ENCODE measurements around the gene JAGN1. TPM values are rescaled to one million over a fixed set of nuclear protein-coding genes. Genes with fewer than 3 reads are reported as not detected.

JAGN1 gene
- total and polyA plus RNA-seq, 2 donors (not counting 1 experiment from before 2014, with no cell fraction given): 20.3 to 25.7 TPM

GRCh38 chr3:9916734-9917680 lies 26.6 kb downstream of the JAGN1 start, which contains the start of gene IL17RC:
TSS of gene IL17RC (plus strand) at chr3:9917098. CDS start at chr3:9917316, 218 bp downstream.
- TF ChIP-seq EZH2 (IDR thresholded peaks at IDR 0.05; ENCODE audit: borderline replicate concordance, insufficient read depth, low read depth, low read length, poor library complexity, severe bottlenecking): no peak
- no peak for TF ChIP-seq CTCF (IDR thresholded peaks at IDR 0.05)
- Histone ChIP-seq H3K27me3 (replicated peaks in 1 of 4; ENCODE audit: control extremely low read depth in 1 of 4, control insufficient read depth in 3 of 4, insufficient read depth in 4 of 4, low read length in 3 of 4) (peaks cover 0 to 29% (median 9%) of the 10 kb centered on the region in 4 experiments), H4K20me1 (ENCODE audit: control insufficient read depth, insufficient read depth, low read length, poor library complexity, severe bottlenecking) (no peaks in the 10 kb centered on the region), H3K27ac (ENCODE audit: low read length in 2 of 2) (no peak within 1 kb of the TSS), H3K4me3 (ENCODE audit: control extremely low read depth in 1 of 5, extremely low read depth in 1 of 5, insufficient read depth in 1 of 5, low read depth in 2 of 5, low read length in 4 of 5) (peak within 1 kb of the TSS in 4 of 5 experiments; percentile 32 to 72 (median 50)), H2AFZ (ENCODE audit: insufficient read depth, low read depth, low read length, poor library complexity, severe bottlenecking) (peak within 1 kb of the TSS; percentile 78), H3K36me3 (replicated peaks in 1 of 2; ENCODE audit: control extremely low read depth in 1 of 2, control insufficient read depth in 1 of 2, extremely low read depth in 1 of 2, insufficient read depth in 2 of 2, low read length in 1 of 2) (no peaks in the 10 kb centered on the region), H3K4me2 (replicated peaks; ENCODE audit: low read depth, low read length, poor library complexity, severe bottlenecking) (peak within 1 kb of the TSS; percentile 98), H3K79me2 (ENCODE audit: control insufficient read depth, insufficient read depth, low read length) (no peaks in the 10 kb centered on the region), H3K4me1 (ENCODE audit: control insufficient read depth in 2 of 2, insufficient read depth in 2 of 2, low read length in 2 of 2) (peaks cover 17 to 20% of the 10 kb centered on the region in 2 donors), H3K9ac (ENCODE audit: low read length) (peak within 1 kb of the TSS; percentile 68), H3K9me3 (ENCODE audit: control extremely low read depth in 1 of 3, control insufficient read depth in 2 of 3, insufficient read depth in 1 of 3, low read length in 2 of 3) (no peaks in the 10 kb centered on the region)
- peaks cover 8% of the 10 kb centered on the region for H3K27me3 Mint-ChIP-seq
- ChIA-PET POLR2A (interaction anchor here (1.3 kb wide), 1 partner anchor 16 kb away, joined by 6 read pairs; no protein-coding TSS in a partner anchor), CTCF (interaction anchor here (1.2 kb wide), 1 partner anchor 14 kb away, joined by 3 read pairs; no protein-coding TSS in a partner anchor)
- H3K9me3 Mint-ChIP-seq (ENCODE audit: insufficient read depth): no peaks in the 10 kb centered on the region
- H3K4me1 Mint-ChIP-seq: peaks cover 15% of the 10 kb centered on the region
- 45% methylated on average over 13 of the region's 19 CpGs for WGBS (ENCODE audit: insufficient coverage)
- peak; percentile 35 for DNase-seq
- intact Hi-C loops (cut with micrococcal nuclease): no loop called here
- ATAC-seq (ENCODE audit: low read depth): peak; percentile 16
- H3K27ac Mint-ChIP-seq: no peak within 1 kb of the TSS
- peak within 1 kb of the TSS; percentile 83 for H3K4me3 Mint-ChIP-seq

DNA sequence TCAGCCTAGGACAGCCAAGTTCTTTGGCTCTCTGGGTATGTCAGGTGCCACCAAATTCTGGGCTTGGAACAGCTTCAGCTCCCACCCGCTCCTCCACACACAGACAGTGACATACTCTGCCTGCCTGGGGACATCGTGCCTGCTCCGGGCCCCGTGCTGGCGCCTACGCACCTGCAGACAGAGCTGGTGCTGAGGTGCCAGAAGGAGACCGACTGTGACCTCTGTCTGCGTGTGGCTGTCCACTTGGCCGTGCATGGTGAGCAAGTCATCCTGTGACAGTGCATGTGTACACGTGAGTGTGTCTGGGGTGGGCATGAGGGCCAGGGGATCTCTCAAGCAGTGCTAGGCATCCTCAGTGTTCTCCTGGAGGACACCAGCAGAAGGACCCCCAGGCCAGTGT lies 27.4 kb downstream of the JAGN1 start:
- TF ChIP-seq EZH2 (IDR thresholded peaks at IDR 0.05; ENCODE audit: borderline replicate concordance, insufficient read depth, low read depth, low read length, poor library complexity, severe bottlenecking): no peak
- no peak for TF ChIP-seq CTCF (IDR thresholded peaks at IDR 0.05)
- Mint-ChIP-seq H3K27ac (no peak overlapping the region), H3K4me3 (peak overlapping the region; percentile 39), H3K4me1 (peaks cover 15% of the 10 kb centered on the region), H3K9me3 (ENCODE audit: insufficient read depth) (no peaks in the 10 kb centered on the region), H3K27me3 (peaks cover 7% of the 10 kb centered on the region)
- H2AFZ ChIP-seq (ENCODE audit: insufficient read depth, low read depth, low read length, poor library complexity, severe bottlenecking): no peak overlapping the region
- 94% methylated on average over 10 of the region's 10 CpGs for WGBS (ENCODE audit: insufficient coverage)
- H3K27ac ChIP-seq (ENCODE audit: low read length in 2 of 2): no peak overlapping the region
- intact Hi-C loops (cut with micrococcal nuclease): no loop called here
- peaks cover 0 to 22% (median 9%) of the 10 kb centered on the region in 4 experiments for H3K27me3 ChIP-seq (replicated peaks in 1 of 4; ENCODE audit: control extremely low read depth in 1 of 4, control insufficient read depth in 3 of 4, insufficient read depth in 4 of 4, low read length in 3 of 4)
- no peak overlapping the region for H3K4me3 ChIP-seq (ENCODE audit: control extremely low read depth in 1 of 5, extremely low read depth in 1 of 5, insufficient read depth in 1 of 5, low read depth in 2 of 5, low read length in 4 of 5)
- H3K36me3 ChIP-seq (replicated peaks in 1 of 2; ENCODE audit: control extremely low read depth in 1 of 2, control insufficient read depth in 1 of 2, extremely low read depth in 1 of 2, insufficient read depth in 2 of 2, low read length in 1 of 2): no peaks in the 10 kb centered on the region
- ChIA-PET POLR2A (no interaction called here), CTCF (no interaction called here)
- no peak overlapping the region for H3K4me2 ChIP-seq (replicated peaks; ENCODE audit: low read depth, low read length, poor library complexity, severe bottlenecking)
- H4K20me1 ChIP-seq (ENCODE audit: control insufficient read depth, insufficient read depth, low read length, poor library complexity, severe bottlenecking): no peaks in the 10 kb centered on the region
- DNase-seq: no peak
- peaks cover 17 to 20% of the 10 kb centered on the region in 2 donors for H3K4me1 ChIP-seq (ENCODE audit: control insufficient read depth in 2 of 2, insufficient read depth in 2 of 2, low read length in 2 of 2)
- ATAC-seq (ENCODE audit: low read depth): no peak
- H3K9me3 ChIP-seq (ENCODE audit: control extremely low read depth in 1 of 3, control insufficient read depth in 2 of 3, insufficient read depth in 1 of 3, low read length in 2 of 3): no peaks in the 10 kb centered on the region
- H3K9ac ChIP-seq (ENCODE audit: low read length): no peak overlapping the region
- H3K79me2 ChIP-seq (ENCODE audit: control insufficient read depth, insufficient read depth, low read length): no peaks in the 10 kb centered on the region

All from B cell (primary cell).